PFSK-1 (cell line): ENCODE data around the gene DNAH17.

Experiments
- FOXP2 ChIP-seq: optimal IDR thresholded peaks from 2 replicates; pipeline ENCODE3; 2011; ENCODE audit warnings: borderline replicate concordance, control low read depth, inconsistent platforms; ENCODE audit not compliant: insufficient read depth; ENCODE audit errors: extremely low read length, extremely low read depth
- POLR2AphosphoS5 ChIP-seq: IDR thresholded peaks from 2 replicates; pipeline ENCODE4 v1.6.1; 2012; ENCODE audit warnings: low read depth, mild to moderate bottlenecking, control low read depth, low read length, moderate library complexity
- REST ChIP-seq, 2 experiments: IDR thresholded peaks; 2 replicates each; pipeline versions ENCODE4 v1.6.1 to v1.8.0; 2011 to 2012; ENCODE audit warnings: low read depth in 2 of 2, low read length in 2 of 2, control low read depth in 1 of 2, inconsistent platforms in 1 of 2, mild to moderate bottlenecking in 1 of 2, moderate library complexity in 1 of 2; ENCODE audit not compliant: insufficient read depth in 1 of 2

DNA sequence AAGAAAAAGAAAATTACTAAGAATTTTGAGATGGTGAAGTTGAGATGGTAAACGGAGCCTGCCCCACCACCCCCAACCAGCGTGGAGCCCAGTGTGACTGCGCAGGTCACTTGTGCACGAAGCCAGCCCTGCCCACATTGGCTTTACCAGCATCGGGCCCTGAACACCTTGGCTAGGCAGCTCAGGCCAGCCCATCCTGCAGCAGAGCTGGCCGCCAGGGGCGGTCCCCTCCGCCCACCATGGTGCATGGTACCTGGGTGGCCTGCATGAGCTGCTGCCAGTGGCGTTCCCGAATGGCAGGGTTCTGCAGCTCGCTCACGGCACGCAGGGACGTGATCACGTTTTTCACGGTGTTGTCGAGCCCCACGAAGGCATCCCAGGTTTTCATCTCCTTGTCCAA lies 62.7 kb downstream of the DNAH17 start:
- TF ChIP-seq POLR2AphosphoS5 (no peak), REST (IDR thresholded peaks at IDR 0.05; ENCODE audit: insufficient read depth in 1 of 2, low read depth in 2 of 2, low read length in 2 of 2) (no peak), FOXP2 (no peak)
